ENCODE measurements around the gene SRGAP3. TPM values are rescaled to one million over a fixed set of nuclear protein-coding genes. Genes with fewer than 3 reads are reported as not detected.
A peak's percentile ranks its signal among the peaks of the same experiment; 100 is the strongest.

The SRGAP3 gene
- polyA plus RNA-seq, 1 donor = 19.5 TPM

DNA sequence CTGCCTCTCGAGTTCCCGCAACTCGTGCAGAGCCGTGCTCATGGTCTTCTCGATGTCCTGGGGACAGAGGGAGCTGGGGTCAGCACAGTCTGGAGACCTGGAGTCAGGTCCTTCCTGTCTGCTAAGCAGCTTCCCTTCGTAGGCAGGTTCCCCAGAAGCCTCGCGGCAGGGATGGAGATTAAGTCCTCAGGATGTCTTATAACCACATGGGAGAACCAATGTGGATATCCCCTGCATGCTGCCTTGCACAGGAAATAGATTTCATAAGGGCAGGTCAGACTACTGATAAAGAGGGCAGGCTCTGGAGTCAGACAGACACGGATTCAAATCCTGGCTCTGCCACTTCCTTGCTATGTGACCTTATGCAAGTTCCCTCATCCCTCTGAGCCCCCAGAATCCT, 263.6 kb downstream of the SRGAP3 start:
- DNase-seq = no peak

DNA sequence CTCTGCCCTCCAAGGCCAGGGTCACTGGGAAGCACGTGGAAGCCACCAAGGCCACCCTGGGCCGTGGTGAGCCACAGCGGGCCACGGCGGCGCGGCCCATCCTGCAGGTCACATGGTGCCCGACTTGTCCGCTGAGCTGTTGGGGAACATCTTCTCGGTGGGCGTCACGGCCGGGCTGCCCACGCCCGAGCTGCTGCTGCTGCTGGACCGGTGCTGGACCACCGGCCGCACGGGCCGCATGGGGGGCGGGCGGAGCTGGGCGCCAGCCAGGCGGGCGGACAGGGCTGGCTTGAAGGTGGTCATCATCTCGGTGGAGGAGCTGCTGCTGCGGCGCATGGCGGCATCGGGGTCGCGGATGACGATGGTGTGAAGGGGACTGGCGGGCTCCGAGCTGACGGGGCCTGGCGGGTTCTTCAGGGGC, 264.0 kb downstream of the SRGAP3 start:
- no peak for DNase-seq

GRCh38 chr3:8984526-8984925, 264.9 kb downstream of the SRGAP3 start:
- DNase-seq = no peak

DNA sequence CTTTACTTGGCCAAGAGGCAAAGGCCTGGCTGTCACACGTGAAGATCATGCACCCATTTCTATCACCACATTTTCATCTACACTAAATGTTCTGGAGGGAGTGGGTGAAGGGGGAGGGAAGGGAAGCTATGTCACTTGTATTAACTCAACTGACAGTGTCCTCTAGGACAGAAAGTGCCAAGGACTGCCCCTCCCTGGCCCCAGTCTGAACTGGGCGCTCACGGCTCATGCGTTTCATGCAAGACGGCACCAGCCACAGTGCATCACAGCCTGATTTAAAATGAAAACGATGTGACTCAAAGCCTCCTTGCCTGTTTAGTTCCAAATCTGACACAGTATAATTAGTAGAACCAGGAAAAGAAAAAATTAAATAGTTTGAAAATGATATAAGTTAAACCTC, 265.4 kb downstream of the SRGAP3 start:
- DNase-seq = no peak

- no peak for DNase-seq
Measured at GRCh38 chr3:8983591-8983990, 265.9 kb downstream of the SRGAP3 start.

DNA sequence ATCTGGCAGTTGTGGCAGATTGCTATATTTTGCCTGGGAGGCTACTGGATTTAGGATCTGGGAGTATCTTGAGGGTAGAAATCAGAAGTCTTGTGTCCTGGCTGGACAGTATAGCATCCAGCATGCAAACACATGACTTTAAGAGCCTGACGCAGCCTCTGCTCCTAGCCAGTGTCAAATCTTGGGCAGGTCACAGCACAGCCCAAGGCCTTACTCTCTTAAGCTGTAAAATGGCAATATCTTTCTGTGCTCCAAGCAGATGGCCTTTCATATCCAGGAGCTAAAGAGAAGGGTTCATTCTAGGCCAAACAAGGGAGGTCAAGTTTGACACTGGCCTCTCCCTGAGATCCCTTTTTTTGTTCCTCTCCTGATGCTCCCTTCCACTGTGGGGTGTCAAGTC, 266.4 kb downstream of the SRGAP3 start:
- no peak for DNase-seq

DNA sequence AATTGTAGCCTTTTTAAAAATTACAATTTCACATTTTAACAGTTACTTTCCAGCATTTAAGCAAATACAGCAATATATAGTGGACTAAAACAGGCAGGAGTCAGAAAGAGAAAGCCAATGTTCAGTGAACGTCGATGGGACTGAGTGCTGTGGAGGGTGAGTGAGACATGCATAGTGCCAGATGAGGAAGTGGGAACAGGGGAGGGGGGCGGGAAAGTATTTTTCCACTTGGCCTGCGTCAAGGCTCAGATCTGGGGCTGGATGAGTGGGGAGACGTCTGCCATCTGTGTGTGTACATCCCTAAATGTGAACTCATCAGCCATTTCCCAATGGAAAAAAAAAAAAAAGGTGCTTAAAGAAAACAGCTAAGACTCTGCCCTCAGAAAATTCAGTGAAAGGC, 266.9 kb downstream of the SRGAP3 start:
- DNase-seq = no peak

- no peak for DNase-seq
Measured at GRCh38 chr3:8981700-8982099, 267.7 kb downstream of the SRGAP3 start.

- DNase-seq = no peak
Measured at GRCh38 chr3:8981296-8981695, 268.1 kb downstream of the SRGAP3 start.

DNA sequence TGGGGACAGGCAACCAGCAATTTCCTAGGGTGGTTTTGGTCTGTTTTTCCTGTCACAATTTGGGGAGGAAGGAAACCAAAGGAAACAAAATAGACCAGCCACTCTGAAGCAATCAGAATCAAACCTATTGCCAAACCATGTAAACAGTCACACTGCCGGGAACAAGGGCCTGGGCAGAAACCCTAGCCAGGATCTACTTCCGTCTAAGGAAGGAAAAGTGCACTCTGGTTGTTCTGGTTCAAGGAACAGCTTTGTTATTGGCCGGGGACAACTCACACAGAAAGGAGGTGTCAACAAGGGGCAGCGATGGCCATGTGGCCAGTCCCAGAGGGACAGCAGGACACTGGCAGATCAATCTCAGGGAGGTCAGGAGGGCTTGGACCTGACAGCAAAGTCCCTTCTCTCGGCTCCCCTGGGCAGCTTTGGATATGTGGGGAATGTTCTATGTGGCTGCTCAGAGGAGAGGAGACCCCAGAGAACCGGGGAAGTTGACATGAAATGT, 268.6 kb downstream of the SRGAP3 start:
- DNase-seq = no peak

DNA sequence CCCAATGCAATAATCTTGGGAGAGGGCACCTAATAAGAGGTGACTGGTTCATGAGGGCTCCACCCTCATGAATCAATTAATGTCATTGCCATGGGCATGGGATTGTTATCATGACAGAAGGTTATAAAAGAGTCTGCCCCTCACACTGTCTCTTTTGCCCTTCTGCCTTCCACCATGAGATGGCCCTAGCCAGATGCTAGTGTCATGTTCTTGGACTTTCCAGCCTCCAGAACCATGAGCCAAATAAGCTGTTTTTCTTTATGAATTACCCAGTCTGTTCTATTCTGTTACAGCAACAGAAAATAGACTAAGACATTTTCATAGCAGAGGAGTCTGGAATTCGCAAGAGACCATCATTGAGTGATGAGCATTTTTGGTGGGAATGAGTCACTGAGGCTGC, 270.2 kb downstream of the SRGAP3 start:
- DNase-seq = no peak

DNA sequence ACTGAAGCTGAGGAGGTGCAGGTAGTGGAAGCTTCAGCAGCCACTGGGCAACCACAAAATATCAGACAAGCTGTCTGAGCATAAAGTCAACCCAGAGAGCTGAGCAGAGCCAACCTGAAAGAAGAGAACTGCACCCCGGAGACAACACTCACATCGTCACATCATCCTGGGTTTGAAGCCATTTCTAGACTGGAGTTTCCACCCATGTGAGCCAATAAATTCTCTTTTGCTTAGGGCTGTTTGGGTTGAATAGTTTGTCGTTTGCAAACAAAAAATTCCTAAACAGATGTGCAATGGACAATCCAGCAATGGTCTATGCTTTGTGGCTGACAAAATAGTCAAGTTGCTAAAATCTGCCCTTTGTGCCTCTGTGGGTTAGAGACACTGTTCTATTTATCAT, 270.9 kb downstream of the SRGAP3 start:
- no peak for DNase-seq

GRCh38 chr3:8976540-8977182, 272.8 kb downstream of the SRGAP3 start:
- DNase-seq = no peak

DNA sequence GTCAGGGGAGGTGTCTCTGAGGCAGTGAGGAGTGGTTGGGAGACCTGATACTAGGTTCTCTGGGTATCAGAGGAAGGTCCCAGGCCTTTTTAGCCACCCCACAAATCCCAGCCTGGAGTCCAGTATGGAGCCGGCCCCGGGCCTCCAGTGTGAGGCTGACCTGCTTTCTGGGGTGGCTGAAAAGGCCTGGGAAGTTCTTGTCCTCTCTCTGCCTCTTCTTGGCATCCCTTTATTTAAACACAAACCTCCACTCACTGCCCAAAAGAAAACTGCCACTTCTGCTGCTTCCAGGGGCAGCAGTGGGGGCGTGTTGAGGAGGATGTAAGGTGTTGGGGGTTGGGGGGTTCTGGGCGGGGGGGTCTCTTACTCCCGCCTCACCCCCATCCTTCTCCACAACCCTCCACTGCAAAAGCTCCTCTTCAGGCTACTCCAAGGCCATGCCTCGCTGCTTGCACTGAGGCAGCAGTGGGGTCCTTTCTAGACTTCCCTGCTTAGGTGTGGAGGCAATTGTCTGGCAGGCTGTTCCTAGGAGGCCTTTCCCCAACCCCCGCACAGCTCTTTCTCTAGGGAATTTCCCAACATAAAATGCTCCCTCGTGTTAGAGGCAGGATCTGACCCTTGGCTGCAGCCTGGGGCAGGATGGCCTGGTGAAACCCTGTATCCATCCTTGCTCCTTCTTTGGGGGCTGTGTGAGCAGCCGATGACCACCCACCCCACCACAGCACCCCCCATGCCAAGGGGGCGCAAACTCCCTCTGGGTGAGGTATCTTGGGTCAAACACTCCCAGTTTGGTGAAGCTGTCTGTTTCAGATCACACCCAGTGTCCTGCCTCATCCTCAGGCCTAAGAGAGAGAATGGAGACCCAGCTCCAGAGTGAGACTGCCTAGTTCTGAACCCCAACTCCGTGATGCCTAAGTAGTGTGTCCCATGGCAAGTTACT, 274.1 kb downstream of the SRGAP3 start:
- no peak for DNase-seq

DNA sequence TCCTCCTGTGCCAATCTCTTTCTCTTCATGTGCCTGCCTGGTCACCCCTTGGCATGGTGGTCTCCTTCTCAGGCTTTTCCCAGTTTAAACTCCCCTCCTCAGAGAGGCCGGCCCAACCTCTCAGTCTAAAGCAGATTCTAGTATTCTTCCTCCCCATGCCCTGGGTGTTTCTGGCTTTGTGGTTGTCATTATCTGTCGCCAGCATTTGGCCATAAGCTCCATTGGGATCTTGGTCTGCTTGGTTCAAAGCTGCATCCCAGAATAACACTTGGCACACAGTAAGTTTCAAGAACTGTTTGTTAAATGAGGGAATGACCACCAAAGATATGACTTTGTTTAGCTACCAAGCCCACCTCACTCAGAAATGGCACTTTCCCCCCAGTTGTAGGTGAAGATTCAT, 275.0 kb downstream of the SRGAP3 start:
- no peak for DNase-seq

DNA sequence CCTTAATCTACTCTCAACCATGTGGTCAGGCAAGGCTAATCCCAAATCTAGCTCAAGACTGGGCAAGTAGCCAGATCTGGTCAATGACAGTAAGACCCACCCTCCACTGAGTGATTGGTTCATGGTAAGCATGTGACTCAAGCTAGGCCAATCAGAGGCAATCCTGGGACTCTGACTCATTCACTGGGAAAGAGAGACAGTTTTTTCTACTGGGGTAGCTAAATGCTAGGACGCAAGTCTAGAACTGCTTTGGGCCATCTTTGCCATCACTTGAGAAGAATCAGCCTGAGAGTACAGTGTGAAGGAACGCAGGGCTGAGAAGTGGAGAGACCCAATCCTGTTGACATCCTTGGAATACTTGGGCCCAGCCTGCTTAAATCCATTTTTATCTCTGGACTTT, 276.8 kb downstream of the SRGAP3 start:
- DNase-seq = no peak

- DNase-seq = peak; percentile 56
Measured at GRCh38 chr3:8970971-8971589, 278.4 kb downstream of the SRGAP3 start.

DNA sequence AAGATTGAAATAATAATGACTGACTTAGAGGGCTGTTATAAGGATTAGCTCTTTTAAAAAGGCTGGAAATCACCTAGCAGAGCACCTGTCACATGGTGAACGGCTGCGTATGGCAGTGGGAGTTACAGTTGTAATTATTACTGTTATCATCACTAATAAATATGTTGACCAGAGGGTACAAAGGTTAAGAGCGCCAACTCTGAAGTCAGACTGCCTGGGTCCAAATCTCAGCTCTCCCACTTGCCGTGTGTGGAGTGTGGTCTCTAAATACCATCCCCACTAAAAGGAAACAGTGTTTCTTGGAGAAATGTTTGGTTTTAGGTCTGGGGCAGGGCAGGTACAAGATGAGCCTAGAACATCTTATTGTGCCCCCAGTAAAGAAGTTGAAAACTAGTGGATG, 280.2 kb downstream of the SRGAP3 start:
- no peak for DNase-seq

DNA sequence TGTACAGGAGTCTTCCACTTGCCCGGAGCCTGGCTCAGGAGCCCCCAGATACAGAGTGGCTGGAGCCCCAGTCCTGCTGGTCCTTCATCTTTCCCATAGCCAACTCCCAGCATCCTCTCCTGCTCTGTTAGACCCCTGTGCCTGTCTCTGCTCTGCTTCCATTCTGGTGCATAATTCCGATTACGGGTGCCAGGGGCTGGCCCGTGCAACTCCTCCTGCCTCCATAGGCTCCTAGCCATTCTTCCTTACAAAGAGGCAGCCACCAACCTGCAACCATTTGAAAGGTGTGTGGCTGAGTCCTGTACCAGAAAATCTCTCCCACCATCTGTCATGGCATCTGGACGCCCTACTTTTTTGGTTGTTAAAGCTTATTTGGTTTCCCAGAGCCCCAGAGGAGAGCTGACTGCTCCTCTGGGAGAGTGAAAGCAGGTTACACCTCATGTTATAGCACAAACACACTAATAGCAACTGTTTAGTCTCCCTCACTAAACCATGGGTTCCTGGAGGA, 281.0 kb downstream of the SRGAP3 start:
- no peak for DNase-seq

DNA sequence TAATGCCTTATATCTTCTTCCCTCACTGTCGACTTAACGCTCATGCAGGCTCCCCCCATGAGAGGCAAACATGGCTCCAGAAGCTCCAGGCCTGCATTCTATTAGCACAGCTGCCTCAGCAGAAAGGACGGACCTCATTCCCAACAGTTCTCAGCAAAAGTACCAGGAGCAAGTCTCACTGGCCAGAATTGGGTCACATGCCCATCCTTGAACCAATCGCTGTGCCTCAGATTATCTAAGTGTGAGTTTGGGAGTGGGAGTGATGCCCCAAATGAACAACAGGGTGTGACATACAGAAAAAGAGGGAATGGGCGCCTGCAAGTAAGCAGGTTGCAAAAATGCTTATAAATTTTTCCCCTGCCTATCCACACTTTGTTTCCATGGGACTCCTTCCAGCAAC, 281.9 kb downstream of the SRGAP3 start:
- no peak for DNase-seq

DNA sequence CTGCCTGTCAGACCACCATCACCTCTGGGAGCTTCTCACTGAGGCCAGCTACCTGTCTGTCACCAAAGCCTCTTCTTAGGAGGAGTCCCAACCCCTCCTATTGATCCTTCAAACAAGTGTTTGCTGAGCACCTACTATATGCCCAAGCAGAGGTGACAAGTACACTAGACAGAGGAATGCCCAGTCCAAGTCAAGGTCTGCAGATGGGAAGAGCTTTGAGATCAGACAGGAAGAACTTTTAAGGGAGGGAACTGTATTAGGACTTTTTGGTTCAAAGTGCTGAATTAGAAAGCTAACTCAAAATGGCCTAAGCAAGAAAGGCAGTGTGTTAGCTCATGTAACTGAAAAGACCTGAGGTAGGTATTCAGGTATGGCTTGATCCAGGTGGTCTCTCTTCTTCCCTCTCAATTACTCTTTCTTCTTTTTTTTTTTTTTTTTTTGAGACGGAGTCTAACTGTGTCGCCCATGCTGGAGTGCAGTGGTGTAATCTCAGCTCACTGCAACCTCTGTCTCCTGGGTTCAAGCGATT, 282.6 kb downstream of the SRGAP3 start:
- no peak for DNase-seq

- no peak for DNase-seq
Measured at GRCh38 chr3:8966150-8966819, 283.2 kb downstream of the SRGAP3 start.

All from left kidney (tissue), 2 donors.